Peyer's patch (tissue), 4 donors: ENCODE results near the gene PDIA2.

Source experiments
- CTCF ChIP-seq, 6 experiments: fragments of 450-650 bp in 4 of 6; fragments of 200-600 bp in 2 of 6; sonication (generic) in 1 of 6; IDR thresholded peaks; one replicate each; pipeline ENCODE4 v1.5.1; 2017 to 2019; ENCODE audit warnings: antibody characterized with exemption in 6 of 6, mild to moderate bottlenecking in 3 of 6, moderate library complexity in 1 of 6
- POLR2A ChIP-seq, 2 donors: fragments of 450-650 bp; IDR thresholded peaks; one replicate each; pipeline ENCODE4 v1.5.1; 2017; ENCODE audit warnings: antibody characterized with exemption in 2 of 2, mild to moderate bottlenecking in 2 of 2, moderate library complexity in 2 of 2

- TF ChIP-seq CTCF (IDR thresholded peaks at IDR 0.05) (no peak), POLR2A (IDR thresholded peaks at IDR 0.05) (no peak)
Measured at GRCh38 chr16:285146-286055, 2.4 kb downstream of the PDIA2 start.
